Measurements from ENCODE around the gene NMRK2. TPM values are rescaled to one million over a fixed set of nuclear protein-coding genes. Genes with fewer than 3 reads are reported as not detected.

Gene NMRK2
- total RNA-seq, 1 experiment from 2014 or later: not detected

GRCh38 chr19:3893509-3894179 is 39.2 kb upstream of the NMRK2 start:
- TF ChIP-seq CBX3 (IDR thresholded peaks at IDR 0.05; ENCODE audit: low read depth): no peak
- TF ChIP-seq ZNF274 (IDR thresholded peaks at IDR 0.05; ENCODE audit: low read depth, low read length): no peak
- TF ChIP-seq SRF (IDR thresholded peaks at IDR 0.05; ENCODE audit: low read depth): no peak
- TF ChIP-seq ELF1 (IDR thresholded peaks at IDR 0.05; ENCODE audit: borderline replicate concordance, low read depth): no peak
- TF ChIP-seq MAX (IDR thresholded peaks at IDR 0.05): no peak
- no peak for TF ChIP-seq FOSL1 (IDR thresholded peaks at IDR 0.05; ENCODE audit: low read depth)
- TF ChIP-seq POLR2AphosphoS5 (IDR thresholded peaks at IDR 0.05; ENCODE audit: low read depth, low read length): no peak
- no peak for TF ChIP-seq RAD21 (IDR thresholded peaks at IDR 0.05; ENCODE audit: low read depth)
- TF ChIP-seq CTCF (IDR thresholded peaks at IDR 0.05 in 2 of 3, conservative IDR thresholded peaks at IDR 0.05 in 1 of 3; ENCODE audit: borderline replicate concordance in 1 of 3, insufficient read depth in 1 of 3, low read depth in 2 of 3, low read length in 2 of 3): no peak
- TF ChIP-seq YY1 (IDR thresholded peaks at IDR 0.05; ENCODE audit: extremely low read depth, insufficient replicate concordance, low read depth, low read length): no peak
- TF ChIP-seq EZH2 (IDR thresholded peaks at IDR 0.05): no peak
- no peak for TF ChIP-seq EZH2phosphoT487 (IDR thresholded peaks at IDR 0.05; ENCODE audit: borderline replicate concordance)
- TF ChIP-seq ATF3 (IDR thresholded peaks at IDR 0.05): no peak
- no peak for TF ChIP-seq REST (IDR thresholded peaks at IDR 0.05; ENCODE audit: low read depth)
- TF ChIP-seq ZBTB33 (IDR thresholded peaks at IDR 0.05; ENCODE audit: extremely low read depth, insufficient replicate concordance, low read length): no peak
- Histone ChIP-seq H3K4me3 (replicated peaks in 1 of 2; ENCODE audit: low read depth in 1 of 2, low read length in 2 of 2) (no peak overlapping the region), H3K4me1 (ENCODE audit: control insufficient read depth in 1 of 2, insufficient read depth in 2 of 2, low read length in 2 of 2) (no peaks in the 10 kb centered on the region), H3K36me3 (ENCODE audit: control insufficient read depth in 1 of 2, insufficient read depth in 2 of 2, low read length in 2 of 2) (no peaks in the 10 kb centered on the region), H2AFZ (ENCODE audit: low read depth, low read length, poor library complexity, severe bottlenecking) (no peak overlapping the region), H3K27ac (ENCODE audit: low read depth, low read length) (no peak overlapping the region), H3K27me3 (ENCODE audit: insufficient read depth, low read length) (no peaks in the 10 kb centered on the region), H3K79me2 (ENCODE audit: insufficient read depth, low read length) (no peaks in the 10 kb centered on the region), H4K20me1 (ENCODE audit: insufficient read depth) (no peaks in the 10 kb centered on the region), H3K4me2 (ENCODE audit: low read length) (no peak overlapping the region), H3K9me3 (ENCODE audit: control insufficient read depth in 1 of 2, insufficient read depth in 1 of 2, low read depth in 1 of 2, low read length in 2 of 2) (no peaks in the 10 kb centered on the region), H3K9ac (ENCODE audit: low read length) (no peak overlapping the region), H3K9me2 (ENCODE audit: insufficient read depth) (no peaks in the 10 kb centered on the region)
- POLR2A ChIA-PET: no interaction called here
- BruUV-seq (replicated peaks): no TSS peak
- intact Hi-C loops (cut with micrococcal nuclease): no loop called here
- ATAC-seq (no peak), DNase-seq (ENCODE audit: low read depth, low spot score) (no peak)
- RAD21 ChIA-PET (ENCODE audit: low non-redundant PET in 1 of 2, low total read pairs in 2 of 2, uncharacterized antibody in 2 of 2, unreplicated experiment in 2 of 2): no interaction called here
- CTCF ChIA-PET: interaction anchor here (0.7 kb wide), 1 partner anchor 155 kb away, joined by 3 read pairs; no protein-coding TSS in a partner anchor

Data from HCT116 (cell line).